ENCODE results near the gene RAB6B. TPM values are rescaled to one million over a fixed set of nuclear protein-coding genes. Genes with fewer than 3 reads are reported as not detected.

The RAB6B gene
- total and polyA plus RNA-seq, 2 experiments from 2014 or later: 2.6 to 9.1 TPM

DNA sequence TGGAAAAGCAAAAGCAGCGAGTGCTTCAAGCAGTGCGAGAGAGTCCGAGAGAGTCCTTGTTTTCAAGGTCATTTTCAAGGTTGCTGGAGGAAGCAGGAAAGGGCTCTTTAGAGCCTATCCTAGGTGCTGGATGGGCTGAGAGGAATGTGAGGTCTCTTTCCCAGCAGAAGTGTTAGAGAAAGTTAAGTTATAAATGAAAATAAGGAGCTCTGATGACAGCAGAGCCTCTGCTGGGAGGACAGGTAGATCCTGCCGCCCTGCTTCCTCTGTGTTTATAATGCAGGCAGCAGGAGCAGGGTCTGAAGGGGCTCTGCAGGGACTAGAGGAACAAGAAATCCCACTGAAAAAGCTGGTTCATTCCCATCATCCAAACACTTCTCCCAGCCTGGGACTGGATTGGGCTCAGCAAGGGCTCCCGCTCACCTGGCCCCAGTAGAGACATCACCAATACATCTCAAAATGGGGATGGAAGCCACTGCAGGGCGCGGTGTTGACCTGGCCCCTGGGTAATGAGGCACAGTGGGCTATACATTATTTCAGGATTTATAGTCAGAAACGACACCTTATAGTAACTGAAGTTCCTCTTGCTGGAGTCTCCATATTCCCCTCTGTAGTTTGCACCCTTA lies 41.5 kb upstream of the RAB6B start:
- Histone ChIP-seq H3K9me3 (ENCODE audit: low read depth) (no peaks in the 10 kb centered on the region), H4K20me1 (ENCODE audit: insufficient read depth, poor library complexity, severe bottlenecking) (no peaks in the 10 kb centered on the region), H3K27ac (no peak overlapping the region), H3K4me3 (no peak overlapping the region), H3K79me2 (no peaks in the 10 kb centered on the region), H3K9me2 (replicated peaks; ENCODE audit: insufficient read depth) (no peaks in the 10 kb centered on the region), H3K4me1 (ENCODE audit: insufficient read depth) (peaks cover 3% of the 10 kb centered on the region), H3K27me3 (no peaks in the 10 kb centered on the region), H3K4me2 (no peak overlapping the region), H2AFZ (no peak overlapping the region), H3K36me3 (replicated peaks; ENCODE audit: insufficient read depth, low read depth) (no peaks in the 10 kb centered on the region)
- 75% methylated on average over 8 of the region's 8 CpGs for WGBS (ENCODE audit: low lambda C conversion rate, missing lambda C conversion rate)
- no peak for TF ChIP-seq EZH2phosphoT487 (IDR thresholded peaks at IDR 0.05; ENCODE audit: low read depth, severe bottlenecking, unreplicated experiment)
- TF ChIP-seq, protein P1, sequence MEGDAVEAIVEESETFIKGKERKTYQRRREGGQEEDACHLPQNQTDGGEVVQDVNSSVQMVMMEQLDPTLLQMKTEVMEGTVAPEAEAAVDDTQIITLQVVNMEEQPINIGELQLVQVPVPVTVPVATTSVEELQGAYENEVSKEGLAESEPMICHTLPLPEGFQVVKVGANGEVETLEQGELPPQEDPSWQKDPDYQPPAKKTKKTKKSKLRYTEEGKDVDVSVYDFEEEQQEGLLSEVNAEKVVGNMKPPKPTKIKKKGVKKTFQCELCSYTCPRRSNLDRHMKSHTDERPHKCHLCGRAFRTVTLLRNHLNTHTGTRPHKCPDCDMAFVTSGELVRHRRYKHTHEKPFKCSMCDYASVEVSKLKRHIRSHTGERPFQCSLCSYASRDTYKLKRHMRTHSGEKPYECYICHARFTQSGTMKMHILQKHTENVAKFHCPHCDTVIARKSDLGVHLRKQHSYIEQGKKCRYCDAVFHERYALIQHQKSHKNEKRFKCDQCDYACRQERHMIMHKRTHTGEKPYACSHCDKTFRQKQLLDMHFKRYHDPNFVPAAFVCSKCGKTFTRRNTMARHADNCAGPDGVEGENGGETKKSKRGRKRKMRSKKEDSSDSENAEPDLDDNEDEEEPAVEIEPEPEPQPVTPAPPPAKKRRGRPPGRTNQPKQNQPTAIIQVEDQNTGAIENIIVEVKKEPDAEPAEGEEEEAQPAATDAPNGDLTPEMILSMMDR (IDR thresholded peaks at IDR 0.05; ENCODE audit: poor library complexity): no peak
- TF ChIP-seq EZH2 (IDR thresholded peaks at IDR 0.05; ENCODE audit: borderline replicate concordance): no peak
- no peak for DNase-seq (ENCODE audit: low spot score)

- no peaks in the 10 kb centered on the region for H3K9me3 ChIP-seq (ENCODE audit: low read depth)
- H3K27me3 ChIP-seq: no peaks in the 10 kb centered on the region
- H3K4me3 ChIP-seq: no peak overlapping the region
- H4K20me1 ChIP-seq (ENCODE audit: insufficient read depth, poor library complexity, severe bottlenecking): no peaks in the 10 kb centered on the region
- peaks cover 3% of the 10 kb centered on the region for H3K4me1 ChIP-seq (ENCODE audit: insufficient read depth)
- TF ChIP-seq, protein P1 (IDR thresholded peaks at IDR 0.05; ENCODE audit: poor library complexity): no peak
- no peak for TF ChIP-seq EZH2phosphoT487 (IDR thresholded peaks at IDR 0.05; ENCODE audit: low read depth, severe bottlenecking, unreplicated experiment)
- TF ChIP-seq EZH2 (IDR thresholded peaks at IDR 0.05; ENCODE audit: borderline replicate concordance): no peak
- H3K4me2 ChIP-seq: no peak overlapping the region
- H3K9me2 ChIP-seq (replicated peaks; ENCODE audit: insufficient read depth): no peaks in the 10 kb centered on the region
- no peaks in the 10 kb centered on the region for H3K79me2 ChIP-seq
- DNase-seq (ENCODE audit: low spot score): no peak
- no peak overlapping the region for H3K27ac ChIP-seq
- H2AFZ ChIP-seq: no peak overlapping the region
- no peaks in the 10 kb centered on the region for H3K36me3 ChIP-seq (replicated peaks; ENCODE audit: insufficient read depth, low read depth)
- WGBS (ENCODE audit: low lambda C conversion rate, missing lambda C conversion rate): 95% methylated on average over 13 of the region's 13 CpGs
These were observed 40.4 kb upstream of the RAB6B start for GRCh38 chr3:133935843-133936769.

DNA sequence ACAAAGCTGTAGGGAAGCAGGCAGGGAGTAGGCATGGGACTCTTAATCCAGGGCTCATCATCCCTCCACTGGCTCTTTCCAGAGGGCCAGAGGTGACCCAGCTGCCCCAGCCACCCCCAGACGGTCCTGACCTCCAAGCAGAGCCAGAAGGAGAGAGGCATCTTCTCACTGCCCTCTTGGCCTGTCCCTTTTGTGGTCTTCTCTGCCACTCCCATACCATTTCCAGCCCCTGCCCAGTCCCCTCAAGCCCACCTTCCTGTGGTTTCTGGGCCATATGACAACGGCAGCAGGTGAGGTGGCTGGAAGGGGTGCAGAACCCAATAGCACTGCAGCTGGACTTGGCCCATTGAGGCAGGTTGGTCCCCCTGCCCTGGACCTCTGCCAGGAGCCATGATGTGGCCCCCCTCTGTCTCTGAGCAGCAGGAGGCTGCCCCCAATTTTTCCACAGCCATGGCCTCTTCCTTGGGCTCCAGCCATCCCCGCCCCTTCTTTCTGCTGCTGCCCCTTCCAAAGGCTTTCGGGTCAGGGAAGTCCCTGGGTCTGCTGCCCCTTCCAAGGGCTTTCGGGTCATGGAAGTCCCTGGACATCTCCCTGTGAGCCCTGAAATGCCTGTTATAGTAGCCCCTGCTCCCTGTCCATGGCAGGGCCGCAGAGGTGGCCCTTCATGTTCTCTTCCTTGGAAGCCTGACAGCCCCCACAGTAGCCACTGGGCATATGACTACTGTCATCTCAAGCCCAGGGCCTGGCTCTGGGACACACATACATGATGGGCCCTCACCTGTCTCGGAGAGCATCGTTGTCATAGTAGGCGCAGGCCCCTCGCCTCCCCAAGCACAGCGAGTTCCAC lies 39.5 kb upstream of the RAB6B start:
- Histone ChIP-seq H3K4me3 (no peak overlapping the region), H3K27ac (no peak overlapping the region), H4K20me1 (ENCODE audit: insufficient read depth, poor library complexity, severe bottlenecking) (no peaks in the 10 kb centered on the region), H3K27me3 (no peaks in the 10 kb centered on the region), H2AFZ (no peak overlapping the region), H3K79me2 (no peaks in the 10 kb centered on the region), H3K36me3 (replicated peaks; ENCODE audit: insufficient read depth, low read depth) (no peaks in the 10 kb centered on the region), H3K4me1 (ENCODE audit: insufficient read depth) (peaks cover 3% of the 10 kb centered on the region), H3K4me2 (no peak overlapping the region), H3K9me3 (ENCODE audit: low read depth) (no peaks in the 10 kb centered on the region), H3K9me2 (replicated peaks; ENCODE audit: insufficient read depth) (no peaks in the 10 kb centered on the region)
- WGBS (ENCODE audit: low lambda C conversion rate, missing lambda C conversion rate): 97% methylated on average over 11 of the region's 11 CpGs
- no peak for DNase-seq (ENCODE audit: low spot score)
- TF ChIP-seq EZH2 (IDR thresholded peaks at IDR 0.05; ENCODE audit: borderline replicate concordance) (no peak), EZH2phosphoT487 (IDR thresholded peaks at IDR 0.05; ENCODE audit: low read depth, severe bottlenecking, unreplicated experiment) (no peak)
- TF ChIP-seq, protein P1 (IDR thresholded peaks at IDR 0.05; ENCODE audit: poor library complexity): no peak
